SK-N-SH treated with all-trans-retinoic acid at 6 μM for 48 hours (cell line): ENCODE data around the gene MEIS1.

Source experiments
- ATAC-seq: fragments of 200-7000 bp; cut with Tn5 transposase; 3 replicates; pipeline ENCODE4 v1.9.1; 2020; ENCODE audit warnings: mild to moderate bottlenecking, moderate library complexity
- ARNTL ChIP-seq: fragments of 450-650 bp; formaldehyde crosslinking; IDR thresholded peaks from 2 replicates; pipeline ENCODE4 v1.5.0; 2020; ENCODE audit warnings: low read depth, mild to moderate bottlenecking, moderate library complexity, borderline replicate concordance
- BACH2 ChIP-seq: fragments of 250-450 bp; sonication (Bioruptor Pico); IDR thresholded peaks from 2 replicates; pipeline ENCODE4 v1.9.0; 2021; ENCODE audit warnings: mild to moderate bottlenecking, borderline replicate concordance
- CREB5 ChIP-seq: fragments of 250-450 bp; sonication (Bioruptor Pico); IDR thresholded peaks from 2 replicates; pipeline ENCODE4 v1.5.1; 2020; ENCODE audit warnings: low read depth, mild to moderate bottlenecking, moderate library complexity
- CSDC2 ChIP-seq: fragments of 250-450 bp; sonication (Bioruptor Pico); IDR thresholded peaks from 2 replicates; pipeline ENCODE4 v1.5.0; 2020; ENCODE audit warnings: mild to moderate bottlenecking, moderate library complexity
- CSRNP3 ChIP-seq: fragments of 250-450 bp; sonication (Bioruptor Pico); IDR thresholded peaks from 2 replicates; pipeline ENCODE4 v1.5.1; 2021; ENCODE audit warnings: mild to moderate bottlenecking, moderate library complexity
- ISL1 ChIP-seq: fragments of 250-450 bp; sonication (Bioruptor Pico); IDR thresholded peaks from 2 replicates; pipeline ENCODE4 v2.1.2; 2022; ENCODE audit warnings: mild to moderate bottlenecking, moderate library complexity
- OSR1 ChIP-seq: fragments of 250-450 bp; sonication (Bioruptor Pico); IDR thresholded peaks from 2 replicates; pipeline ENCODE4 v1.8.0; 2022; ENCODE audit warnings: moderate library complexity, mild to moderate bottlenecking, inconsistent platforms
- PATZ1 ChIP-seq: fragments of 250-450 bp; sonication (Bioruptor Pico); IDR thresholded peaks from 2 replicates; pipeline ENCODE4 v1.8.0; 2020; ENCODE audit warnings: mild to moderate bottlenecking, moderate library complexity, borderline replicate concordance
- POU6F1 ChIP-seq: fragments of 250-450 bp; sonication (Bioruptor Pico); IDR thresholded peaks from 2 replicates; pipeline ENCODE4 v1.8.0; 2021; ENCODE audit warnings: low read depth, mild to moderate bottlenecking, moderate library complexity, borderline replicate concordance
- RARB ChIP-seq: fragments of 250-450 bp; sonication (Bioruptor Pico); IDR thresholded peaks from 2 replicates; pipeline ENCODE4 v1.8.0; 2021; ENCODE audit warnings: mild to moderate bottlenecking, moderate library complexity
- TCF4 ChIP-seq: fragments of 250-450 bp; sonication (Bioruptor Pico); IDR thresholded peaks from 2 replicates; pipeline ENCODE4 v1.8.0; 2021; ENCODE audit warnings: mild to moderate bottlenecking, moderate library complexity, borderline replicate concordance
- TOX ChIP-seq: fragments of 250-450 bp; sonication (Bioruptor Pico); IDR thresholded peaks from 2 replicates; pipeline ENCODE4 v1.8.0; 2021; ENCODE audit warnings: mild to moderate bottlenecking, moderate library complexity, borderline replicate concordance
- ZC3H10 ChIP-seq: fragments of 250-450 bp; sonication (Bioruptor Pico); IDR thresholded peaks from 2 replicates; pipeline ENCODE4 v1.5.1; 2021; ENCODE audit warnings: mild to moderate bottlenecking, moderate library complexity
- ZFP3 ChIP-seq: fragments of 250-450 bp; sonication (Bioruptor Pico); IDR thresholded peaks from 2 replicates; pipeline ENCODE4 v1.5.0; 2020; ENCODE audit warnings: mild to moderate bottlenecking, moderate library complexity
- ZFP30 ChIP-seq: fragments of 450-650 bp; formaldehyde crosslinking; IDR thresholded peaks from 2 replicates; pipeline ENCODE4 v1.5.0; 2022; ENCODE audit warnings: mild to moderate bottlenecking, moderate library complexity
- ZNF565 ChIP-seq: fragments of 450-650 bp; formaldehyde crosslinking; conservative IDR thresholded peaks from 2 replicates; pipeline ENCODE4 v1.5.0; 2020; ENCODE audit warnings: low read depth, mild to moderate bottlenecking, moderate library complexity
- ZNF8 ChIP-seq: fragments of 450-650 bp; formaldehyde crosslinking; IDR thresholded peaks from 2 replicates; pipeline ENCODE4 v1.5.0; 2020; ENCODE audit warnings: mild to moderate bottlenecking, moderate library complexity

Gene MEIS1

GRCh38 chr2:66445076-66445924 lies 10.4 kb downstream of the MEIS1 start:
- ATAC-seq = no peak; the same call in 2 of the 3 replicates
- no peak for TF ChIP-seq CSDC2
- TF ChIP-seq ARNTL (CRISPR knock-in tag) = no peak
- no peak for TF ChIP-seq CSRNP3 (CRISPR knock-in tag)
- no peak for TF ChIP-seq TOX (CRISPR knock-in tag)
- TF ChIP-seq ZFP3 (CRISPR knock-in tag) = no peak
- no peak for TF ChIP-seq ZC3H10 (CRISPR knock-in tag)
- TF ChIP-seq CREB5 (CRISPR knock-in tag) = no peak
- TF ChIP-seq ISL1 (CRISPR knock-in tag) = no peak
- TF ChIP-seq RARB (CRISPR knock-in tag) = no peak
- no peak for TF ChIP-seq TCF4
- no peak for TF ChIP-seq BACH2 (CRISPR knock-in tag)
- no peak for TF ChIP-seq ZNF565 (CRISPR knock-in tag)
- TF ChIP-seq POU6F1 (CRISPR knock-in tag) = no peak
- no peak for TF ChIP-seq ZNF8 (CRISPR knock-in tag)
- TF ChIP-seq, all 23 proteins: peak for 0

GRCh38 chr2:66445925-66446871 lies 11.3 kb downstream of the MEIS1 start:
- ATAC-seq = no peak; the same call in 2 of the 3 replicates
- no peak for TF ChIP-seq ZC3H10 (CRISPR knock-in tag)
- no peak for TF ChIP-seq OSR1 (CRISPR knock-in tag)
- no peak for TF ChIP-seq CSDC2
- no peak for TF ChIP-seq BACH2 (CRISPR knock-in tag)
- no peak for TF ChIP-seq ZFP30 (CRISPR knock-in tag)
- TF ChIP-seq POU6F1 (CRISPR knock-in tag) = no peak
- no peak for TF ChIP-seq ISL1 (CRISPR knock-in tag)
- no peak for TF ChIP-seq PATZ1 (CRISPR knock-in tag)
- no peak for TF ChIP-seq CREB5 (CRISPR knock-in tag)
- TF ChIP-seq TOX (CRISPR knock-in tag) = no peak
- TF ChIP-seq ZNF8 (CRISPR knock-in tag) = no peak
